HS-27A (cell line): ENCODE data around the gene TBC1D4.

Experiments
- DNase-seq: peaks from one replicate; pipeline ENCODE4 v3.0.0-alpha.2; 2012; ENCODE audit warnings: low read depth, missing footprints

The TBC1D4 gene

GRCh38 chr13:75485286-75486062 is 3.5 kb upstream of the TBC1D4 start:
- no peak for DNase-seq

GRCh38 chr13:75482820-75483079 is 781 bp upstream of the TBC1D4 start:
- DNase-seq = no peak

DNA sequence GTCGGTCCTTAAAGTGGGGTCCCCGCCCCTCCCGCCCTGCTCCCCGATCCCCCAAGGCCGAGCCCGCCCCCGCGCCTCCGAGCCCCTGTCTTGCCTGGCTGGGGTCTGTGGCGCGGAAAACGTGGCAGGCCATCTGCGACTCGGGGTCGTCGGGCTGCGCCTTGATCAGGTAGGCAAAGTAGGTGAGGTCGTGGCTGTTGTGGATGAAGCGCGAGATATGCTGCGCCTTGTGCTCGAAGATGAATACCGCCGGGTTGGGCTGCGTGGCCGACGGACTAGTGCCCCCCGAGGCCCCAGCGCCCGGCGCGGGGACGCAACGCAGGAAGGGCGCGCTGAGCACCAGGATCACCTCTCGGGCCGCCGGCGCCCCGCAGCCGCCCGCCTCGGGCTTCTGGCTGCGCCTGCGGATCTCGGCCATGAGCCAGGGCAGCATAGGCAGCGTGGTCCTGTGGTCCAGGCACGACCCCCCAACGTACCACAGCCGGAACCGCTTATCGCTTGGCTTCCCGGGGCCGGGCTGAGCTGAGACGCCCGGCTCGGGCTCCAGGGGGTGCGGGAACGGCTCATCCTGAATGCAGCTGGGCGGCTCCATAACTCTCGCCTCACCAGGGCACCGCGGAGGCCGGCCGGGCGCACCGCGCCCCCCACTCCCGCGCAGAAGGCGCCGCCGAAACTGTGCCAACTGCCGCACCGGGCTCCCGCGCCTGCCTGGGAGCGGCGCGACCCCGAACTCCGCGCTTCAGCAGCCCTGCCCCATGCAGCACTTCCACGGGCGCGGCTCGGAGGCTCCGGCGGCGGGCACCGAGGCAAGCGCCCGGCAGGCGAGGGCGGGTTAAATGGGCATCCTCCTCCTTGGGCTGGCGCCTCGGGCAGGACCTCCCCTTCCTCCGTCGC is 546 bp downstream of the TBC1D4 start:
- no peak for DNase-seq

DNA sequence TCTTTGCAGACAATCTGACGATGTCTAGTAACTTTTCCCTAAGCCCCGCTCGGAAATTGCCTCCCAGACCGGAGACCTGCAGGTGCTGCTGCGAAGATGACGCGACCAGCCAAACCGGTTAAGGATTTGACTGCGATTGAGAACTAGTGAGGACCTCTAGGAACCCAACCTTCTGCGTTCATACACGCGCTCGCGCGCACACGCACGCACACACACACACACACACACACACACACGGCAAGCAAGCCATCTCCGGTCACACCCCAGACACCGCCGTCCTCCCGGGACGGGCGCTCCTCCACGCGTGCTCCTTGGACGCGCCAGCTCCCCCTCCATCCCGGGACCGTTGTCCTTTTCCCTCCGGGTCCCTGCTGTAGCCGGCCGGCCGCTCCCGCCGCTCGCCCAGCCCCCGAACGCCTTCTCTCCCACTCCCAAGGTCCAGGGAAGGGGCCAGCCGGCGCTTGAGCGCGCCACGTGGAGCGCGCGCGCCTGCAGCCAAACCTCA is 1.2 kb downstream of the TBC1D4 start:
- peak; percentile 26 for DNase-seq

DNA sequence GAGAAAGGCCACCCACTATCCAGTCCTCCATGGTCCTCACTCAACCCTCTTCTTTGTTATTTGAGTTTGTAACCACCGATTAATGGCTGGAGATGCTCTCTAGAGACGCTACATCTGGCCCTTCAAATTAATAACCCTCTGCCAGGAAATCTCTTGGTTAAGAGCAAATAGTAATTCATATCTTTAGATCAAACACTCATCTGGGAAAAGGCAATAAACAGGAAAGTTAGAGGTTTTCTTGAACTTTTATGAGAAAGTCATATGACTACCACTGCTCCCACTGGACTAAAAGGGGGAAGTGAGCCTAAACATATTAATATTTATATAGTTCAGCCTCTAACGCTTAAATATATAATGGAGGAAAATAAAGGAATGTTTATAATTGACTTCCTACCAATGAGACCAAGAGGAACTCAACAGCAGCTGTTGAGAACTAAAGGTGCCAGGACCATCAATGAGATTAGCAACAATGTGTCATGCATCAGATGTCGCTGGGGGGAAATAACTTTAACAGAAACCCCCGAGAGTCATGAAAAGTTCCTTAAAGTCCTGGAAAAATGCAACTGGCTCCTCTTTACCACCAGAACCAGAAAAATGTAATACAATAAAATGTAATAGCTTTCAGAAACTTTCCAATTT is 2.7 kb downstream of the TBC1D4 start:
- DNase-seq = no peak

- no peak for DNase-seq
These were observed 3.3 kb downstream of the TBC1D4 start for GRCh38 chr13:75478659-75479058.

- no peak for DNase-seq
These were observed 7.0 kb downstream of the TBC1D4 start for GRCh38 chr13:75474956-75475355.

DNA sequence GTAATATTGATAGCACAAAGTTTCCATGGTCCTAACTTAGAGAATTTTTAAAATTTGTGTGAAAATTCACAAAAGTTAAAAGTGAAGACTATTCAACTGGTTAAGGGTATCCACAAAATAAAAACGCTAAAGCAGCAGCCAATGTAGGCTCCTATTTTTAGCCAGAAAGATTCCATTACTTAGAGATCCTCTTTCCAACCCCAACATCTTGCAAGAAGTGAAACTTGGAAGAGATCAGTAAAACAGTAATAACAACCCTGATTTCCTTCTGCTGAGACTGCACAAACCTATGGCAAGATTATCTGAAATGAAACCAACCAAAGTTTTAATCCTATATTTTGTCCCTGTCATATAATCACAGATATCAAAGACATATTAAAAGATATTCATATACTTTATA is 8.5 kb downstream of the TBC1D4 start:
- DNase-seq = no peak

DNA sequence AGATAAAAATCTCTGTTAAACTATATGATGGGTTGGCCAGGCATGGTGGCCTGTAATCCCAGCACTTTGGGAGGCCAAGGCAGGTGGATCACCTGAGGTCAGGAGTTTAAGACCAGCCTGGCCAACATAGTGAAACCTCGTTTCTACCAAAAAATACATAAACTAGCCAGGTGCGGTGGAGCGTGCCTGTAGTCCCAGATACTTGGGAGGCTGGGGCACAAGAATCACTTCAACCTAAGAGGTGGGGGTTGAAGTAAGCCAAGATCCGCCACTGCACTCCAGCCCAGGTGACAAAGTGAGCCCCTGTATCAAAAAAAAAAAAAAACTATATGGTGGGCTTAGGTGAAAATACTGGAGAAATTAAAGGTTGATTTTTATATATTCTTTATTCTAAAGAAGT is 11.3 kb downstream of the TBC1D4 start:
- no peak for DNase-seq

- no peak for DNase-seq
These were observed 12.9 kb downstream of the TBC1D4 start for GRCh38 chr13:75469047-75469446.

GRCh38 chr13:75468602-75469001 is 13.4 kb downstream of the TBC1D4 start:
- DNase-seq = no peak

DNA sequence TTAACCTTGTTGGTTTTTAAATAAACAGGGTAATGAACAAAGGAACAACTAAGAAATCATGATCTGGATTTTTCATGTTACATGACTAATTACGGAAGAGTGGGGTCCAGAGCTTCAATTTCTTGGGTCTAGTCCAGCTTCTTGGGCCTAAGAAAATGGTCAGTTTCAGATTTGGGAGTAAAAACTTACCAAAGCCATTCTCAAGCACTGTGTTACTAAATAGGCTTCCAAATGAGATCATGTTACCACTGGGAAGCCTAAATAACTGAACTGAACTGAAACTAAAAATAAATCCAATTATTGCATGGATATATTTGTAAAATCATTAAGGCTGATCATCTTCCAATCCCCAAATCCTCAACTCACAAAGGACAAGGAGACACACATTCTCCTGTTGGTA is 13.9 kb downstream of the TBC1D4 start:
- no peak for DNase-seq

- no peak for DNase-seq
These were observed 14.8 kb downstream of the TBC1D4 start for GRCh38 chr13:75467040-75467728.

DNA sequence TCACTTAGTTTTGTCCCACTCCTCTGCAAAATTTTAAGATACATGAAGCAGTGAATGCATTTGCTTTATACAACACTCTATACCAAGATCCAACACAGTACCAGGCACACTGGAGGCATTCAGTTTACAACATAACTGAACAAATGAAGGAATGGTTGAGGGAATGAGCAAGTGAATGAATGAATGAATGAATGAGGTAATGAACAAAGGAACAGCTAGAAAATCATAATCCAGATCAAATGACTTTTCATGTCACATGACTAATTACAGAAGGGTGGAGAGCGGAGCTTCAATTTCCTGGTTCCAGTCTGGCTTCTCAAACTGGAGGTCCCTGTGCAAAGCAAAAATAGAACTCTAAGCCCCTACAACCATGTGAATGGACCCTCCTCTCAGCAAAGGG is 16.7 kb downstream of the TBC1D4 start:
- DNase-seq = no peak

GRCh38 chr13:75461314-75461713 is 20.7 kb downstream of the TBC1D4 start:
- DNase-seq = no peak

DNA sequence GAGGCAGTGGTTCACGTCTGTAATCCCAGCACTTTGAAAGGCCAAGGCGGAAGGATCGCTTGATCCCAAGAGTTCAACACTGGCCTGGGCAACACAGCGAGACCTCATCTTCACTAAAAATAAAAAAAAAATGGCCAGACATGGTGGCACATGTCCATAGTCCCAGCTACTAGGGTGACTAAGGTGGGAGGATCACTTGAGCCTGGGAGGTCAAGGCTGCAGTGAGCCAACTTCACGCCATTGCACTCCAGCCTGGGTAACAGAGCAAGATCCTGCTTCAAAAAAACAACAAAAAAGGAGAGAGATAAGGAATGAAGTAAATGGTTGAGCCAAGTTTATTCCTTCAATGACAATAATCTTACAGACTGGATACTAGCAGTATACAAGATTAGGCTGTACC is 21.3 kb downstream of the TBC1D4 start:
- no peak for DNase-seq

GRCh38 chr13:75458696-75459422 is 23.1 kb downstream of the TBC1D4 start:
- DNase-seq = no peak

- DNase-seq = no peak
These were observed 26.0 kb downstream of the TBC1D4 start for GRCh38 chr13:75455962-75456361.

- DNase-seq = no peak
These were observed 27.5 kb downstream of the TBC1D4 start for GRCh38 chr13:75454497-75454896.

- DNase-seq = no peak
These were observed 29.4 kb downstream of the TBC1D4 start for GRCh38 chr13:75452564-75452963.

DNA sequence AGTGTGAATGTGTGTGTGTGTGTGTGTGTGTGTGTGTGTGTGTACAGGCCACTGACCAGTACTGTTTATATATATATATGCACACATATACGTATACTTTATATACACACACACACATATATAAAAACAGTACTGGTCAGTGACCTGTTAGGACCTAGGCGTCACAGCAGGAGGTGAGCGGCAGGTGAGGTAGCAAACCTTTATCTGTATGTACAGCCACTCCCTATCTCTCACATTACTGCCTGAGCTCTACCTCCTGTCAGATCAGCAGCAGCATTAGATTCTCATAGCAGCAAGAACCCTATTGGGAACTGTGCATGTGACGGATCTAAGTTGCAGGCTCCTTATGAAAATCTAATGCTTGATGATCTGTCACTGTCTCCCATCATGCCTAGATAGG is 34.5 kb downstream of the TBC1D4 start:
- no peak for DNase-seq

DNA sequence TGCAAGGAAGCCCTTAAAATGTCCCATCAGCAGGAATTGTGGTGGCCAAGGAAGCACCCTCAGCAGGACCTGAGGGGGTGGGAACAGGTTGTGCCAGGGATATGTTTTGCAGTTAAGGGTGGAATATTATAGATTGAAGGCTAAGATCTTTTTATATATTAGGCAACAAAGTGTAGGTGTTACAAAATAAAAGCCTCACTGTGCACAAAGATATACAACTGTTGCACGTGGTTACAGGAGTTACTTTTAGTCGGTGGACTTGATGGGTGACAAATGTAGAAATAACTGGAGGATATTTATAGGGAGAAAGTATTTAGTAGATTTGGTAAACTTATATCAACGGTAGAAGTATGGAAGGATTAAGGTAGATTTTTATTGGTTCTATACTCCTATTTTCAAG is 35.1 kb downstream of the TBC1D4 start:
- no peak for DNase-seq
